HEK293 (cell line): ENCODE measurements around the gene NKX6-1.

Source experiments
- ATF2 ChIP-seq: fragments of 450-650 bp; formaldehyde crosslinking; IDR thresholded peaks from 2 replicates; pipeline ENCODE4 v1.5.1; 2016; ENCODE audit warnings: missing biosample characterization, missing genetic modification characterization, low read depth
- ELK4 ChIP-seq: IDR thresholded peaks from 2 replicates; pipeline ENCODE4 v1.6.1; 2011; ENCODE audit warnings: mild to moderate bottlenecking, low read depth, low read length, borderline replicate concordance
- KLF9 ChIP-seq: fragments of 450-650 bp; formaldehyde crosslinking; IDR thresholded peaks from 2 replicates; pipeline ENCODE4 v1.5.1; 2016; ENCODE audit warnings: missing biosample characterization, missing genetic modification characterization, low read depth
- OVOL3 ChIP-seq: fragments of 450-650 bp; formaldehyde crosslinking; IDR thresholded peaks from 2 replicates; pipeline ENCODE4 v1.5.1; 2016; ENCODE audit warnings: missing biosample characterization, missing genetic modification characterization
- REPIN1 ChIP-seq: fragments of 450-650 bp; formaldehyde crosslinking; IDR thresholded peaks from 2 replicates; pipeline ENCODE4 v1.5.1; 2017; ENCODE audit warnings: missing biosample characterization, missing genetic modification characterization, low read depth
- ZBTB20 ChIP-seq: fragments of 450-650 bp; formaldehyde crosslinking; IDR thresholded peaks from 2 replicates; pipeline ENCODE4 v1.5.1; 2016; ENCODE audit warnings: missing biosample characterization, missing genetic modification characterization
- ZBTB8A ChIP-seq: fragments of 450-650 bp; formaldehyde crosslinking; IDR thresholded peaks from 2 replicates; pipeline ENCODE4 v1.5.1; 2016; ENCODE audit warnings: missing biosample characterization, missing genetic modification characterization
- ZNF146 ChIP-seq: fragments of 450-650 bp; formaldehyde crosslinking; IDR thresholded peaks from 2 replicates; pipeline ENCODE4 v1.5.1; 2016; ENCODE audit warnings: missing biosample characterization, missing genetic modification characterization
- ZNF350 ChIP-seq: fragments of 450-650 bp; formaldehyde crosslinking; IDR thresholded peaks from 2 replicates; pipeline ENCODE4 v1.5.0; 2017; ENCODE audit warnings: missing biosample characterization, mild to moderate bottlenecking, missing genetic modification characterization
- ZNF37A ChIP-seq: fragments of 450-650 bp; IDR thresholded peaks from 2 replicates; pipeline ENCODE4 v1.5.1; 2018; ENCODE audit warnings: missing biosample characterization, missing genetic modification characterization
- ZNF548 ChIP-seq: fragments of 450-650 bp; formaldehyde crosslinking; IDR thresholded peaks from 2 replicates; pipeline ENCODE4 v1.5.1; 2016; ENCODE audit warnings: missing biosample characterization, missing genetic modification characterization
- TF ChIP-seq, protein P1 (sequence below): fragments of 450-650 bp; formaldehyde crosslinking; IDR thresholded peaks from 2 replicates; pipeline ENCODE4 v1.5.1; 2016; ENCODE audit warnings: missing biosample characterization, missing genetic modification characterization
- TF ChIP-seq, protein P2 (sequence below): fragments of 450-650 bp; formaldehyde crosslinking; IDR thresholded peaks from 2 replicates; pipeline ENCODE4 v1.5.1; 2016; ENCODE audit warnings: missing biosample characterization, missing genetic modification characterization
- TF ChIP-seq, protein P3 (sequence below): fragments of 450-650 bp; formaldehyde crosslinking; IDR thresholded peaks from 2 replicates; pipeline ENCODE4 v1.5.1; 2017; ENCODE audit warnings: missing biosample characterization, mild to moderate bottlenecking, missing genetic modification characterization, moderate library complexity

DNA sequence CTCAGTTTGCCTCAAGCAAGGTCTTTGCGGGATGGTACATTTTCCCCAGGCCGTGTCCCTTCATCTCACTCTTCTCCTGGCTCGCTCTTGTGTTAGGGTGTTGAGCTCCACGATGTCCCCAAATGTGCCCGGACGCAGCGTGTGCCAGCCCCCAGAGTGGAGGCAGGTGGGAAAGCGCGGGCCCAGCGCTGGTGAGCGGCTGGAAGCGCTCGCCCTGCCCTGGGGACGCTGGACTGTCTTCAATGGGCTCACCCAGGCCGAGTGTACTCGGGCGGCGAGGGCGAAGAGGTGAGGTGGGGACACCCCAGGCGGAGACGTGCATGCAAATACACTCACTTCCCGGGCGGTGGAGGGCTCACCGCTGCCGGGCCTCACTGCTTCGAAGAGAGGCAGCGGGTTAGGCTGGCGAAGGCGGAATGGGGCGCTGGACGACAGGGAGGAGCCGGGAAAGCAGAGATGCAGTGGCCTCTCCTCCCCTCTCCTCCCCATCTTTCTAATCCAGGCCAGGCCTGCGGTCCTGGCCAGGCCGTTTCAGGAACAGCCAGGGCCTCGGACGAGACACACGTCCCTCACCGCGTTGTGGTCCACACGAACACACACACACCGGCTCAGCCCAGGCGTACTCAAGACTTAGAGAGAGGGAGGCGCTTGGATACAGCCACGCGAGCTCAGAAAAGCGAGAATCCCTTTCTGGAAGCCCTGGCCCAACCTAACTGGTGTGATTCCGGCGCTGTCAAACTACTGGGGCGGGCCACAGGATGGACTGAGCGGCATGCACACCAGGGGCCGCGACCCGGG, 2.2 kb downstream of the NKX6-1 start:
- no peak for TF ChIP-seq ATF2 (tag by site-specific recombination)
- TF ChIP-seq, protein P1, sequence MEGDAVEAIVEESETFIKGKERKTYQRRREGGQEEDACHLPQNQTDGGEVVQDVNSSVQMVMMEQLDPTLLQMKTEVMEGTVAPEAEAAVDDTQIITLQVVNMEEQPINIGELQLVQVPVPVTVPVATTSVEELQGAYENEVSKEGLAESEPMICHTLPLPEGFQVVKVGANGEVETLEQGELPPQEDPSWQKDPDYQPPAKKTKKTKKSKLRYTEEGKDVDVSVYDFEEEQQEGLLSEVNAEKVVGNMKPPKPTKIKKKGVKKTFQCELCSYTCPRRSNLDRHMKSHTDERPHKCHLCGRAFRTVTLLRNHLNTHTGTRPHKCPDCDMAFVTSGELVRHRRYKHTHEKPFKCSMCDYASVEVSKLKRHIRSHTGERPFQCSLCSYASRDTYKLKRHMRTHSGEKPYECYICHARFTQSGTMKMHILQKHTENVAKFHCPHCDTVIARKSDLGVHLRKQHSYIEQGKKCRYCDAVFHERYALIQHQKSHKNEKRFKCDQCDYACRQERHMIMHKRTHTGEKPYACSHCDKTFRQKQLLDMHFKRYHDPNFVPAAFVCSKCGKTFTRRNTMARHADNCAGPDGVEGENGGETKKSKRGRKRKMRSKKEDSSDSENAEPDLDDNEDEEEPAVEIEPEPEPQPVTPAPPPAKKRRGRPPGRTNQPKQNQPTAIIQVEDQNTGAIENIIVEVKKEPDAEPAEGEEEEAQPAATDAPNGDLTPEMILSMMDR (tag by site-specific recombination), result no peak
- TF ChIP-seq ZNF350, result no peak
- TF ChIP-seq, protein P2, sequence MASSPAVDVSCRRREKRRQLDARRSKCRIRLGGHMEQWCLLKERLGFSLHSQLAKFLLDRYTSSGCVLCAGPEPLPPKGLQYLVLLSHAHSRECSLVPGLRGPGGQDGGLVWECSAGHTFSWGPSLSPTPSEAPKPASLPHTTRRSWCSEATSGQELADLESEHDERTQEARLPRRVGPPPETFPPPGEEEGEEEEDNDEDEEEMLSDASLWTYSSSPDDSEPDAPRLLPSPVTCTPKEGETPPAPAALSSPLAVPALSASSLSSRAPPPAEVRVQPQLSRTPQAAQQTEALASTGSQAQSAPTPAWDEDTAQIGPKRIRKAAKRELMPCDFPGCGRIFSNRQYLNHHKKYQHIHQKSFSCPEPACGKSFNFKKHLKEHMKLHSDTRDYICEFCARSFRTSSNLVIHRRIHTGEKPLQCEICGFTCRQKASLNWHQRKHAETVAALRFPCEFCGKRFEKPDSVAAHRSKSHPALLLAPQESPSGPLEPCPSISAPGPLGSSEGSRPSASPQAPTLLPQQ, result no peak
- no peak for TF ChIP-seq ZNF548 (tag by site-specific recombination)
- TF ChIP-seq KLF9, result no peak
- TF ChIP-seq ZBTB8A (tag by site-specific recombination), result no peak
- TF ChIP-seq ZNF37A (tag by site-specific recombination), result no peak
- no peak for TF ChIP-seq ELK4
- TF ChIP-seq ZNF146 (tag by site-specific recombination), result no peak
- no peak for TF ChIP-seq OVOL3
- TF ChIP-seq REPIN1 (tag by site-specific recombination), result no peak
- TF ChIP-seq, protein P3, sequence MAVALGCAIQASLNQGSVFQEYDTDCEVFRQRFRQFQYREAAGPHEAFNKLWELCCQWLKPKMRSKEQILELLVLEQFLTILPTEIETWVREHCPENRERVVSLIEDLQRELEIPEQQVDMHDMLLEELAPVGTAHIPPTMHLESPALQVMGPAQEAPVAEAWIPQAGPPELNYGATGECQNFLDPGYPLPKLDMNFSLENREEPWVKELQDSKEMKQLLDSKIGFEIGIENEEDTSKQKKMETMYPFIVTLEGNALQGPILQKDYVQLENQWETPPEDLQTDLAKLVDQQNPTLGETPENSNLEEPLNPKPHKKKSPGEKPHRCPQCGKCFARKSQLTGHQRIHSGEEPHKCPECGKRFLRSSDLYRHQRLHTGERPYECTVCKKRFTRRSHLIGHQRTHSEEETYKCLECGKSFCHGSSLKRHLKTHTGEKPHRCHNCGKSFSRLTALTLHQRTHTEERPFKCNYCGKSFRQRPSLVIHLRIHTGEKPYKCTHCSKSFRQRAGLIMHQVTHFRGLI (tag by site-specific recombination), result no peak
- TF ChIP-seq ZBTB20 (tag by site-specific recombination), result no peak
